Measurements from ENCODE around the gene MS4A2.
"Not testable (repeated sequence)": the region's sequence is repeated elsewhere in the genome, so short reads cannot be mapped to it uniquely, and the experiment has no call there.

Gene MS4A2

GRCh38 chr11:60064111-60064510 is 24.4 kb upstream of the MS4A2 start:
- no peaks in the 10 kb centered on the region for H3K36me3 ChIP-seq
- H3K9me3 ChIP-seq = no peaks in the 10 kb centered on the region
- no peak for DNase-seq
- no peak overlapping the region for H3K4me3 ChIP-seq (ENCODE audit: low read depth, low read length)
- TF ChIP-seq CTCF (IDR thresholded peaks at IDR 0.05; ENCODE audit: low read depth, low read length) = no peak
- H3K4me1 ChIP-seq = no peaks in the 10 kb centered on the region
- no peaks in the 10 kb centered on the region for H3K27me3 ChIP-seq

- no peak for TF ChIP-seq CTCF (IDR thresholded peaks at IDR 0.05; ENCODE audit: low read depth, low read length)
- DNase-seq = no peak
- Histone ChIP-seq H3K36me3 (no peaks in the 10 kb centered on the region), H3K4me1 (no peaks in the 10 kb centered on the region), H3K4me3 (ENCODE audit: low read depth, low read length) (no peak overlapping the region), H3K27me3 (no peaks in the 10 kb centered on the region), H3K9me3 (no peaks in the 10 kb centered on the region)
Measured at GRCh38 chr11:60065801-60066200, 22.7 kb upstream of the MS4A2 start.

- no peak for TF ChIP-seq CTCF (IDR thresholded peaks at IDR 0.05; ENCODE audit: low read depth, low read length)
- Histone ChIP-seq H3K4me3 (ENCODE audit: low read depth, low read length) (no peak overlapping the region), H3K4me1 (no peaks in the 10 kb centered on the region), H3K36me3 (no peaks in the 10 kb centered on the region), H3K27me3 (no peaks in the 10 kb centered on the region), H3K9me3 (no peaks in the 10 kb centered on the region)
- no peak for DNase-seq
Measured at GRCh38 chr11:60069450-60069849, 19.0 kb upstream of the MS4A2 start.

- H3K36me3 ChIP-seq, H3K27me3 ChIP-seq, DNase-seq: not testable (repeated sequence)
Measured at GRCh38 chr11:60071644-60072043, 16.8 kb upstream of the MS4A2 start.

GRCh38 chr11:60077216-60077817 is 11.1 kb upstream of the MS4A2 start:
- Histone ChIP-seq H3K27me3 (no peaks in the 10 kb centered on the region), H3K4me3 (ENCODE audit: low read depth, low read length) (no peak overlapping the region), H3K4me1 (no peaks in the 10 kb centered on the region), H3K36me3 (no peaks in the 10 kb centered on the region), H3K9me3 (no peaks in the 10 kb centered on the region)
- DNase-seq = no peak
- TF ChIP-seq CTCF (IDR thresholded peaks at IDR 0.05; ENCODE audit: low read depth, low read length) = no peak

More at GRCh38 chr11:60071644-60072043, 16.8 kb upstream of the MS4A2 start:
- not testable (repeated sequence) for H3K9me3 ChIP-seq; H3K4me1 ChIP-seq; H3K4me3 ChIP-seq (ENCODE audit: low read depth, low read length)

- Histone ChIP-seq H3K36me3 (no peaks in the 10 kb centered on the region), H3K4me3 (ENCODE audit: low read depth, low read length) (no peak overlapping the region), H3K27me3 (no peaks in the 10 kb centered on the region), H3K4me1 (no peaks in the 10 kb centered on the region), H3K9me3 (no peaks in the 10 kb centered on the region)
- no peak for DNase-seq
- TF ChIP-seq CTCF (IDR thresholded peaks at IDR 0.05; ENCODE audit: low read depth, low read length) = no peak
Measured at GRCh38 chr11:60077981-60078380, 10.5 kb upstream of the MS4A2 start.

GRCh38 chr11:60078745-60079144 is 9.7 kb upstream of the MS4A2 start:
- no peaks in the 10 kb centered on the region for H3K4me1 ChIP-seq
- no peaks in the 10 kb centered on the region for H3K9me3 ChIP-seq
- TF ChIP-seq CTCF (IDR thresholded peaks at IDR 0.05; ENCODE audit: low read depth, low read length) = no peak
- no peak overlapping the region for H3K4me3 ChIP-seq (ENCODE audit: low read depth, low read length)
- DNase-seq = no peak
- H3K27me3 ChIP-seq = no peaks in the 10 kb centered on the region
- H3K36me3 ChIP-seq = no peaks in the 10 kb centered on the region
